HG02981 (cell line): Measurements from ENCODE around the gene MRPL55.

ENCODE experiments used
- ATAC-seq: cut with Tn5 transposase; IDR thresholded peaks from one replicate; pipeline ENCODE4 v1.9.1; 2021; ENCODE audit warnings: mild to moderate bottlenecking, moderate library complexity; ENCODE audit not compliant: unreplicated experiment

The MRPL55 gene

GRCh38 chr1:228073061-228073856 is 35.8 kb downstream of the MRPL55 start:
- ATAC-seq: no peak

- ATAC-seq: no peak
These were observed 36.4 kb downstream of the MRPL55 start for GRCh38 chr1:228072658-228073043.

- ATAC-seq: no peak
These were observed 37.1 kb downstream of the MRPL55 start for GRCh38 chr1:228071839-228072657.

GRCh38 chr1:228070851-228071250 is 38.2 kb downstream of the MRPL55 start:
- ATAC-seq: no peak

- no peak for ATAC-seq
These were observed 38.9 kb downstream of the MRPL55 start for GRCh38 chr1:228070173-228070572.

GRCh38 chr1:228068359-228068758 is 40.7 kb downstream of the MRPL55 start:
- ATAC-seq: no peak

GRCh38 chr1:228066891-228067654 is 42.0 kb downstream of the MRPL55 start:
- ATAC-seq: no peak

- ATAC-seq: no peak
These were observed 42.7 kb downstream of the MRPL55 start for GRCh38 chr1:228066416-228066815.

- ATAC-seq: no peak
These were observed 43.4 kb downstream of the MRPL55 start for GRCh38 chr1:228065543-228066347.

GRCh38 chr1:228064741-228065542 is 44.2 kb downstream of the MRPL55 start:
- ATAC-seq: no peak

- no peak for ATAC-seq
These were observed 44.8 kb downstream of the MRPL55 start for GRCh38 chr1:228064296-228064695.

GRCh38 chr1:228063251-228064191 is 45.6 kb downstream of the MRPL55 start:
- ATAC-seq: no peak

GRCh38 chr1:228062812-228063211 is 46.3 kb downstream of the MRPL55 start:
- no peak for ATAC-seq

- no peak for ATAC-seq
These were observed 46.9 kb downstream of the MRPL55 start for GRCh38 chr1:228062085-228062791.

- no peak for ATAC-seq
These were observed 47.6 kb downstream of the MRPL55 start for GRCh38 chr1:228061411-228062084.

GRCh38 chr1:228060458-228061190 is 48.5 kb downstream of the MRPL55 start:
- ATAC-seq: no peak
